HK-2 (cell line): ENCODE measurements around the gene SLC35G3.
A peak's percentile ranks its signal among the peaks of the same experiment; 100 is the strongest.
"Not testable (repeated sequence)": the region's sequence is repeated elsewhere in the genome, so short reads cannot be mapped to it uniquely, and the experiment has no call there.

ENCODE experiments used
- DNase-seq: peaks from one replicate; pipeline ENCODE4 v3.0.0-alpha.2; 2018; ENCODE audit not compliant: unreplicated experiment

Gene SLC35G3

DNA sequence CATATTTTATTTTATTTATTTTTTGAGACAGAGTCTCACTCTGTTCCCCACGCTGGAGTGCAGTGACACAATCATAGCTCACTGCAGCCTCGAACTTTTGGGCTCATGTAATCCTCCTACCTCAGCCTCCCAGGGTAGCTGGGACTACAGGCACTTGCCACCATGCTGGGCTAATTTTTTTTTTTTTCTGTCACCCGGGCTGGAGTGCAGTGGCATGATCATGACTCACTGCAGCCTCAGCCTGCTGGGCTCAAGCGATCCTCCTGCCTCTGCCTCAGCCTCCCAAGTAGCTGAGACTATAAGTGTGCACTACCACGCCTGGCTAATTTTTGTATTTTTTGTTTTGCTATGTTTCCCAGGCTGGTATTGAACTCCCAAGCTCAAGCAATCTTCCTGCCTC, 29.5 kb downstream of the SLC35G3 start:
- peak; percentile 14 for DNase-seq

GRCh38 chr17:35163886-35164285, 30.3 kb downstream of the SLC35G3 start:
- no peak for DNase-seq

DNA sequence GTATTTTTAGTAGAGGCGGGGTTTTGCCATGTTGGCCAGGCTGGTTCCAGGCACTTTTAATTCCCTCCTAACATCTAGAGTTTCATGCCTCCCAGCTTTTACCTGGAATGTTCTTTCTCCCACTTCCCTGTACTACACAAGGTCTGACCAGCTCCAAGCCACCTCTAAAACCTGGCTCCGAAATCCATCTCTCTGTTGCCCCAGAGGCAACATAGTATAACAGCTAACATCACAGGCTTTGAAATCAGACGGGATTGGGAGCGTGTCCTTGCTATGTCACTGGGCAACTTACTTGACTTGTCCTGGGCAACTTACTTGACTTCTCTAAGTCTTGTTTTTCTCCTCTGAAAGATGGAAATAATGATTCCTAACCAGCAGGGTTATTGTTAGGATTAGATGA, 31.4 kb downstream of the SLC35G3 start:
- no peak for DNase-seq

- DNase-seq = no peak
Measured at GRCh38 chr17:35161281-35161761, 32.9 kb downstream of the SLC35G3 start.

DNA sequence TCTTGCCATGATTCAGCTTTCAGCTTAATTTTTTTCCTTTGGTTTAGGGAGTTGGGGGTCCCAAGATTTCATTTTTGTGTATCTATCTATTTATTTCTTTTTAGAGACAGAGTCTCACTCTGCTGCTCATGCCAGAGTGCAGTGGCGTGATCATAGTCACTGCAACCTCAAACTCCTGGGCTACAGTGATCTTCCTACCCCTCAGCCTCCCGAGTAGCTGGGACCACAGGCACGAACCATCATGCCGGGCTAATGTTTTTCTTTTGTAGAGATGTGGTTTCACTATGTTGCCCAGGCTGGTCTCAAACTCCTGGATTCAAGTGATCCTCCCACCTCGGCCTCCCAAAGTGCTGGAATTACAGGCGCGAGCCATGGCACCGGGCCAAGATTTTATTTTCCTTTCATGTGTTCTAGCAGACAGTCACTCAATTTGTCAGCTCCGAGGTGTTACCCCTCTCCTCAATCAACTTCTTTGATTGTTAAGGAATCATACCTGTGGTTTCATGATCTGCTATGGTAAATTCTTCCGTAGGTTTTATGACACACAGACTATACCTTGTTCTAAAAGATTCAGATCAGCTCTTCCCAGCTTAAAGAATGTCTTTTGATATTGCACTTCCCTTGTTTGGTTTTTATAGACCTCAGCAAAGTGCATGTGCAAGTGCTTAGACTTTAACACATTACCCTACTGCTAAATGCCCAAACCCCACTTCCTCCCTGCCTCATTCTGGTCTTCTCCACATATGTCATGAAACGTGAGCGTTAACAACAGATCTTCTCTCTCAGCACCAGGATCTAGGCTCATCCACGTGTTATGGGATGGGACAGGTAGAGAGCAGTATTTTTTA, 33.6 kb downstream of the SLC35G3 start:
- no peak for DNase-seq

- no peak for DNase-seq
Measured at GRCh38 chr17:35159940-35160339, 34.3 kb downstream of the SLC35G3 start.

DNA sequence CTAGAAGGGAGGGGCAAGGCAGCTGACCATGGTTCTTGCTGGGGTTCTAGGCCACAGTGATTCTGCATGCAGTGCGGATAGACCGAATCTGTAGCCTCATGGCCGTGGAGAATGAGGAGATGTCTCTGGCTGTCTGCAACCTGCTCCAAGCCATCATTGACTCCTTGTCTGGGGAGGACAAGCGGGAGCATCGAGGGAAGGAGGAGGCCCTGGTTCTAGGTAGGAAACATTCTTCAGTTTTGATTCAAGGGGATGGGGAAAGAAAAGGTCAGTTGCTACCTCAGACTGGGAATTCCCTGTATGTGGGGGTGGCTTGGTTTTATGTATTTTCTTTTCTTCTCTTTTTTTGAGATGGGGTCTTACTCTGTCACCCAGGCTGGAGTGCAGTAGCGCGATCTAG, 38.9 kb downstream of the SLC35G3 start:
- DNase-seq = no peak

DNA sequence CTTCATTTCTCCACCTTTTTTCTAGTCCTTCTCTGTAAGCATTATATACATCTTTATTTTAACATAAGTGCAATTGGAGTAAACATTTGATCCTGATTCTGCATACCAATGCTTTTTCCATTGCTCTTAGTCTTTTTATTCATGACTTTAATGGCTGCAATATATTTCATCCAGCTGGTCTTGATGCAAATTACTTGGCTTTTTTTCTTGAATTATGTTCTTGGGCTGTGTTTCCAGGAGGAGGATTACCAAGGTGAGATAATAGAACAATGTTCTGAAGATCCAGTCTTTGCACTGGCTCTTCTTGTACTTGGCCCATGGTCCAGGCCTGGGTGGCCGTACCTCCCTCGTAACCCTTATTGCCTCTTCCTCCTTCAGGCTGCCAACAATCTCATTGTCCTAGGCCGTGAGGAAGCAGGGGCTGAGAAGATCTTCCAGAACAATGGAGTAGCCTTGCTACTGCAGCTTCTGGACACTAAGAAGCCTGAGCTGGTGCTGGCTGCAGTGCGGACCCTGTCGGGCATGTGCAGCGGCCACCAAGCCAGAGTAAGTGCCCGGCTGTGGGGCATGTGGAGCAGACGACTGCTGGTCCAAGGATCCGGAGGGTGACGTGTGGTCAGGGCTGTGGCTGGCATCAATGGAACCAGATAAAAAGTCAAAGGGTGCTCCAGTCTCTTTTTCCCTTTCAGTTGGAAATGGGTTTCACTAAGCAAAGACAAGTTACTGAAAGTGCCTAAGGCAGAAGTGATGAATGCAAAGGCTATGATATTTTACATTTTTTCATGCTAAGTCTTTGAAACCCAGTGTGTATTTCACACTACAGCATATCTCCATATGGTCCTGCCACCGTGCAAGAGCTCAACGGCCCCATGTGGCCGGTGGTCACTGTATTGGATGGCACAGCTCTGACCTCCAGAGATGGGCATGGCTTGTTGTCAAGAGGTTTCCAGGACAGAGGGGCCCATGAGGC, 39.7 kb downstream of the SLC35G3 start:
- no peak for DNase-seq

DNA sequence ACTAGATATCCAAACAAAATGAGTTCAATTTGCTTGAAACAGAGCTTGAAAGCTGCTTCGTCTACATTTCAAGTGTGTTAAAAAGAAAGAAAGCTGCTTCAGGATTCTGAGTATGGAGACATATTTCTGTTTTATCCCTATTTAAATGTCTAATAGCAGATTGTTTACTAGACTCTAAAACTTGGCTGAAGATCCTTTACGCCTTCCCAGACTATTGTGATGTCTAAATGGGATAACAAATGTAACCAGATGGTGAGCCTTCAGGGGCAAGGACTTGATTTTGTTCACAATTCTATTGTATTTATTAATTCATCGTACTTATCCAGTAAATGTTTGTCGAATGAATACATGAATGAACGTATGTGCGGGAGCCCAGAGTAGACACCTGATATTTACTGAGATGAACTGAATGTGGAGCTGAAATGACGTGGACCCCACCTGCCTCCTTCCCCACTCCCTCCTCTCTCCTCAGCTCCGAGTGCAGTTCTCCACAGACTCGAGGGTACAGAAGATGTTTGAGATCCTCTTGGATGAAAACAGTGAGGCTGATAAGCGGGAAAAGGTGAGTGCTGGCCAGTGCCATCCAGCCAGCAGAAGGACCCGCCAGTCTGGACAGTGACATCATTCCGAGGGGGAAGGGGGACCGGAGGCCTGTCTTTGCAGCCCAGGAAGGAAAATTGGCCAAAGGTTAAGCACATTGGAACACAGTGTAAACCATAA, 41.6 kb downstream of the SLC35G3 start:
- DNase-seq = no peak

DNA sequence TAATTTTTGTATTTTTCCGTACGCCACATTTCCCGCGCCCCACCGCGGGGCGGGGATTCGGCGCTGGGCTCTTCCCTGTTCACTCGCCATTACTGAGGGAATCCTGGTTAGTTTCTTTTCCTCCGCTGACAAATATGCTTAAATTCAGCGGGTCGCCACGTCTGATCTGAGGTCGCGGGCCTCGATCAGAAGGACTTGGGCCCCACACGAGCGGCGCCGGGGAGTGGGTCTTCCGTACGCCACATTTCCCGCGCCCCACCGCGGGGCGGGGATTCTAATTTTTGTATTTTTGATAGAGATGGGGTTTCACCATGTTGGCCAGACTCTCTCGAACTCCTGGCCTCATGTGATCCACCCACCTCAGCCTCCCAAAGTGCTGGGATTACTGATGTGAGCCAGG, 43.1 kb downstream of the SLC35G3 start:
- DNase-seq = not testable (repeated sequence)

DNA sequence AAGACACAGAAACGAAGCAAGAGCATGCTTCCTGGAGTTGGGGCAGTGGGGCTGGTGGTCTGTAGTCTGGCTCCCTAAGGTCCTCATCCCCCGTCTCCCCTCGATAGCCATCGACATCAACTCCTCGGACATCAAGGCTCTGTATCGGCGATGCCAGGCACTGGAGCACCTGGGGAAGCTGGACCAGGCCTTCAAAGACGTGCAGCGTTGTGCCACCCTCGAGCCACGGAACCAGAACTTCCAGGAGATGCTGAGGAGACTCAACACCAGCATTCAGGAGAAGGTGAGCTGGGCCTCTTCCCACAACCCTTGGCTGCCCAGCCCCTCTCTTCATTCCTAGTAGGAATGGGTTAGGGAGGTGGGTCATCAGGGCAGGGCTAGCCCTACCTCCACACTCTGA, 44.3 kb downstream of the SLC35G3 start:
- DNase-seq = no peak

DNA sequence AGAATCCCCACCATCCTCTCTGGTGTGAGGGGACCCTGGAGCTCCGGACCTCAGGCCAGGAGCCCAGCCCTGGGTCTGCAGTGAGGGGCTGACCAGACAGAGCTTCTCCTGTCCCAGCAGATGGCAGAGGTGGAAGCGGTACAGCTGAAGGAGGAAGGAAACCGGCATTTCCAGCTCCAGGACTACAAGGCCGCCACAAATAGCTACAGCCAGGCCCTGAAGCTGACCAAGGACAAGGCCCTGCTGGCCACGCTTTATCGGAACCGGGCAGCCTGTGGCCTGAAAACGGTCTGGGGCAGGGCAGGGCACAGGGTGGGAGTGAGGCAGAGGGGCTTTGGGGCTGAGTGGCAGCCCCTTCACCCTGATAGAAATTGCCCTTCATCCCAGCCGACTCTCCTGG, 46.0 kb downstream of the SLC35G3 start:
- no peak for DNase-seq

DNA sequence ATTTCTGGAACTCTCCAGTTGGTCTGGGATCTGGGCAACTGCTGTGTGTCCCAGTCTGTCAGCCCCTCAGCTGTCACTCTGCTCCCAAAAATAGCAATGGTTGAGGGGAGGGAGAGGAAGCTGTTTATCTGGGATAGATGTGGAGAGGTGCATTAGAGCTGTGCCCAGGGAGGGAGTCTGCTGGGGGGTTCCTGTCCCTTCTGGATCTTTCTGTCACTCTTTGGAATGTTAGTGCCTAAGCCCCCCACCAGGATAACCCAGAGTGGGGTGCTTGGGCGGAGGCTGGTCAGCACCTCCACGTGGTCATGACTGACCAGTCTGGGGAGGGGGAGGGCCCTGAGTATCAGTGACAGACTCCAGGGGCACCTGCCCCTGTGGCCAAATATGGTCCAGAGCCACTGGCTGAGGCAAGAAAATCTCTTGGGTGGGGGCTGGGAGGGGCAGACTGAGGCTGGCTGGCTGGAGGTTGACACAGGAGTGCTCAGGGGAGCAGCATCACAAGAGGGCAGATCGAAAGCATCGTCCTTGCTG, 46.8 kb downstream of the SLC35G3 start, which contains the start of gene UNC45B:
UNC45B (plus strand) TSS at position 443 of the 531 bp plus-strand sequence. CDS start 447 bp downstream, outside the sequence.
- DNase-seq = no peak

DNA sequence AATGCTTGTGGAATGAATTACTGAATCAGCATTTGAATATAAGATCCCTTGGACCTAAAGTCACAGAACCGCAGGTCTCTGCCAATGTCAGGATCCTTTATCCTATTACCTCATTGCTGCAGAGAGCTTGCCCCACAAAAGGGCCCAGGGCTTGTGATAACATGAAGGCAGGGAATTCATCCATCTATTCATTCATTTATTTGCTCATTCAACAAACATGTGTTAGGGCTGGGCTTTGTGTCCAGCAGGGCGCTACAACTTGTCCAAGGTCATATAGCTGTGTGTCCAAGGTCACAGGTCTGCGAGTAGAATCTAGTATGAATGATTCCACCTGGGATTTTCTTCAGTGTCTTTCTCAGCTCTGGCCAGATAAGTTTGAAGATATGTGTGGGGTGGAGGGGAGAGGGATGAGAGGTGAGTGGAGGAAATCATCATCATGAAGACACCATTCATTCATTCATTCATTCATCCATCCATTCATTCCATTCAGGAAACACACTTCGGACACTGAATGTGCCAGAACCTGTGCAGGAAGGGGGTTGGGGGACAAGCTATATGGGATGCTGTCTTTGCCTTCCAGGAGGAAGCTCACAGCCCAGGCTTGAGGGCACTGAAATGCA, 47.9 kb downstream of the SLC35G3 start:
- no peak for DNase-seq

DNA sequence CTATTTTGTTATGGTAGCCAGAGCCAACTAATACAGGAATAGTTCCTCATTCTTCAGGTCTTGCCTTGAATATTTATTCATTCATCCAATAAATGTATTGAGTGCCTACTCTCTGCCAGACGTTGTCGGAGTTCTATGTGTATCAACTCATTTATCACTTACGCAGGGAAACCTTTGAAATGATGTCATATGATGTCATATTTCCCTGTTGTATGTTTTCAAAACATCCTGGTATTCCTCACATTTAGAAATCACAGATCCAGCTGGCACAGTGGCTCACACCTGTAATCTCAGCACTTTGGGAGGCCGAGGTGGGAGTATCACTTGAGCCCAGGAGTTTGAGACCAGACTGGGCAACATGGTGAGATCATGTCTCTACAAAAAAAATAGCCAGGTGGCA, 49.4 kb downstream of the SLC35G3 start:
- DNase-seq = no peak
